Measurements from ENCODE around the gene DESI1. TPM values are rescaled to one million over a fixed set of nuclear protein-coding genes. Genes with fewer than 3 reads are reported as not detected.
"Not testable (repeated sequence)": the region's sequence is repeated elsewhere in the genome, so short reads cannot be mapped to it uniquely, and the experiment has no call there.

Gene DESI1
- total RNA-seq, 1 experiment from 2014 or later = 64.5 TPM

DNA sequence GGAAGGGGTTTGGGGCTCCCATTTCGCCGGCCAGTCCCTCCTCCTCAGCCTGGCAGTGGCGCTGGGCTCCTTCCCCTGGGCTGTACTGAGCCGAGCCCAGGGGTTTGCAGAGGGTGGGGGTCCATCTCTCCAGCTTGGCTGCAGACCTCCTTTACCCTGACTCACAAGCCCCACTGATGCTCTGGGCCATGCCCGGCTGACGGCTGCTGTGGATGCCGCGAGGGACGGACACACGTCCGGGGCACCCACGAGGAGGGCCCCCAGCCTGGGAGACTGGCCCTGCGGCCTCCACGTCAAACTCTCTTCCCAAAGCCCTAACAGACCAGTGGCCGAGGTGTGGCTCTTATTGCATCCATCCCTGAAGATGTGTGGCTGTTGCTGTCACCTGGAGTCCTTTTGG, 45.3 kb downstream of the DESI1 start:
- H3K27ac Mint-ChIP-seq (ENCODE audit: unreplicated experiment) = no peak overlapping the region
- no peaks in the 10 kb centered on the region for H3K27me3 Mint-ChIP-seq (ENCODE audit: unreplicated experiment)
- intact Hi-C loops (cut with micrococcal nuclease; ENCODE audit: unreplicated experiment) = no loop called here
- no peak overlapping the region for H3K4me3 Mint-ChIP-seq (ENCODE audit: low read depth, unreplicated experiment)
- TF ChIP-seq CTCF (IDR thresholded peaks at IDR 0.05; ENCODE audit: unreplicated experiment) = no peak
- peaks cover 5% of the 10 kb centered on the region for H3K36me3 Mint-ChIP-seq (ENCODE audit: insufficient read depth, unreplicated experiment)
- no peaks in the 10 kb centered on the region for H3K9me3 Mint-ChIP-seq (ENCODE audit: low read depth, unreplicated experiment)
- CTCF ChIA-PET = interaction anchor here (0.9 kb wide), 1 partner anchor 12 kb away, joined by 4 read pairs; no protein-coding TSS in a partner anchor
- no TSS peak for BruUV-seq (replicated peaks)
- no peak for DNase-seq
- no peaks in the 10 kb centered on the region for H3K4me1 Mint-ChIP-seq (ENCODE audit: low read depth, unreplicated experiment)

GRCh38 chr22:41574847-41575381, 45.9 kb downstream of the DESI1 start:
- no peaks in the 10 kb centered on the region for H3K9me3 Mint-ChIP-seq (ENCODE audit: low read depth, unreplicated experiment)
- peaks cover 5% of the 10 kb centered on the region for H3K36me3 Mint-ChIP-seq (ENCODE audit: insufficient read depth, unreplicated experiment)
- BruUV-seq (replicated peaks) = no TSS peak
- DNase-seq = no peak
- intact Hi-C loops (cut with micrococcal nuclease; ENCODE audit: unreplicated experiment) = no loop called here
- H3K27me3 Mint-ChIP-seq (ENCODE audit: unreplicated experiment) = peaks cover under 1% of the 10 kb centered on the region
- H3K4me3 Mint-ChIP-seq (ENCODE audit: low read depth, unreplicated experiment) = no peak overlapping the region
- CTCF ChIA-PET = interaction anchor here (0.5 to 0.9 kb wide), 2 partner anchors 13 to 97 kb away, joined by 4 read pairs; no protein-coding TSS in a partner anchor
- no peak for TF ChIP-seq CTCF (IDR thresholded peaks at IDR 0.05; ENCODE audit: unreplicated experiment)
- H3K27ac Mint-ChIP-seq (ENCODE audit: unreplicated experiment) = no peak overlapping the region
- H3K4me1 Mint-ChIP-seq (ENCODE audit: low read depth, unreplicated experiment) = no peaks in the 10 kb centered on the region

DNA sequence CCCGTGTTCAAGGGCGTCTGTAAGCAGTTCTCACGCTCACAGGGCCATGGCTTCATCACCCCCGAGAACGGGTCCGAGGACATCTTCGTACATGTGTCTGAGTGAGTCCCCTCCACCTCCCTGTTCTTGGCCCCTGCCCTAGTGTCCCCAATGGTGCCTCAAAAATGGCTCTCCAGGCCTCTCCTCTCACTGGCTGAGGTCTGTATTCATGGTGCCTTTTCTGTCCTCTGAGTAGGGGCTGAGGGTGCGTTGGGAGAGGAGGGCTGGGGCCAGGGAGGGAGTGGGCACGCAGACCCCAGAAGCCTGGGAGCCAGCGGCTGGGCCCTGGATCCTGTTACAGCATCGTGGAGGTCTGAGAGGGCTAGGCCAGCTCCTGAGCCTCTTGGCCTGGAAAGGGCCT, 47.2 kb downstream of the DESI1 start:
- DNase-seq = no peak
- no peak for TF ChIP-seq CTCF (IDR thresholded peaks at IDR 0.05; ENCODE audit: unreplicated experiment)
- Mint-ChIP-seq H3K27me3 (ENCODE audit: unreplicated experiment) (peaks cover 12% of the 10 kb centered on the region), H3K4me3 (ENCODE audit: low read depth, unreplicated experiment) (no peak overlapping the region), H3K9me3 (ENCODE audit: low read depth, unreplicated experiment) (no peaks in the 10 kb centered on the region), H3K27ac (ENCODE audit: unreplicated experiment) (no peak overlapping the region), H3K36me3 (ENCODE audit: insufficient read depth, unreplicated experiment) (peaks cover 5% of the 10 kb centered on the region), H3K4me1 (ENCODE audit: low read depth, unreplicated experiment) (no peaks in the 10 kb centered on the region)
- intact Hi-C loops (cut with micrococcal nuclease; ENCODE audit: unreplicated experiment) = no loop called here
- BruUV-seq (replicated peaks) = no TSS peak
- CTCF ChIA-PET = interaction anchor here (0.6 to 1.0 kb wide), 2 partner anchors 8 to 16 kb away, joined by 3 to 5 read pairs; partner anchors contain the start of gene PMM1

- BruUV-seq (replicated peaks); DNase-seq; H3K4me1 Mint-ChIP-seq (ENCODE audit: low read depth, unreplicated experiment); CTCF ChIA-PET; H3K27ac Mint-ChIP-seq (ENCODE audit: unreplicated experiment); H3K36me3 Mint-ChIP-seq (ENCODE audit: insufficient read depth, unreplicated experiment); H3K4me3 Mint-ChIP-seq (ENCODE audit: low read depth, unreplicated experiment); intact Hi-C loops (cut with micrococcal nuclease; ENCODE audit: unreplicated experiment); H3K9me3 Mint-ChIP-seq (ENCODE audit: low read depth, unreplicated experiment): not testable (repeated sequence)
- peaks cover 19% of the 10 kb centered on the region for H3K27me3 Mint-ChIP-seq (ENCODE audit: unreplicated experiment)
These were observed 48.5 kb downstream of the DESI1 start for GRCh38 chr22:41572305-41572704.

DNA sequence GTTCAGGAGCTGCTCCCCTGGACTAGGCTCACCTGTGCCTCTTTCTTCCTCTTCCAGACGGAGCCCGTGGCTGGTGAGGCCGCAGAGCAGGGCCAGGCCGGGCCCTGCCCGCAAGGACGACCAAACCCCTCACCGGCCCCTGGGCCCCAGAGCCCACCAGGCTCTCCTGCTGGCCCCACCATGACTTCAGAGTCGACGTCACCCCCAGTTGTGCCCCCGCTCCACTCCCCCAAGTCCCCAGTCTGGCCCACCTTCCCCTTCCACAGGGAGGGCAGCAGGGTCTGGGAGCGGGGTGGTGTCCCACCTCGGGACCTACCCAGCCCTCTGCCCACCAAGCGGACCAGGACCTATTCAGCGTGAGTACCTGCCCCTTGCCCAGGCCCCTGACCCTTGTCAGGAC, 49.1 kb downstream of the DESI1 start:
- no peaks in the 10 kb centered on the region for H3K4me1 Mint-ChIP-seq (ENCODE audit: low read depth, unreplicated experiment)
- no TSS peak for BruUV-seq (replicated peaks)
- CTCF ChIA-PET = no interaction called here
- H3K36me3 Mint-ChIP-seq (ENCODE audit: insufficient read depth, unreplicated experiment) = peaks cover 5% of the 10 kb centered on the region
- no peak for TF ChIP-seq CTCF (IDR thresholded peaks at IDR 0.05; ENCODE audit: unreplicated experiment)
- no peak overlapping the region for H3K4me3 Mint-ChIP-seq (ENCODE audit: low read depth, unreplicated experiment)
- H3K27ac Mint-ChIP-seq (ENCODE audit: unreplicated experiment) = no peak overlapping the region
- intact Hi-C loops (cut with micrococcal nuclease; ENCODE audit: unreplicated experiment) = no loop called here
- no peak for DNase-seq
- no peaks in the 10 kb centered on the region for H3K9me3 Mint-ChIP-seq (ENCODE audit: low read depth, unreplicated experiment)
- peaks cover 19% of the 10 kb centered on the region for H3K27me3 Mint-ChIP-seq (ENCODE audit: unreplicated experiment)

All from Calu3 (cell line).